ENCODE measurements around the gene MYBPH. TPM values are rescaled to one million over a fixed set of nuclear protein-coding genes. Genes with fewer than 3 reads are reported as not detected.

MYBPH gene
- total RNA-seq, 2 donors from 2014 or later = not detected

DNA sequence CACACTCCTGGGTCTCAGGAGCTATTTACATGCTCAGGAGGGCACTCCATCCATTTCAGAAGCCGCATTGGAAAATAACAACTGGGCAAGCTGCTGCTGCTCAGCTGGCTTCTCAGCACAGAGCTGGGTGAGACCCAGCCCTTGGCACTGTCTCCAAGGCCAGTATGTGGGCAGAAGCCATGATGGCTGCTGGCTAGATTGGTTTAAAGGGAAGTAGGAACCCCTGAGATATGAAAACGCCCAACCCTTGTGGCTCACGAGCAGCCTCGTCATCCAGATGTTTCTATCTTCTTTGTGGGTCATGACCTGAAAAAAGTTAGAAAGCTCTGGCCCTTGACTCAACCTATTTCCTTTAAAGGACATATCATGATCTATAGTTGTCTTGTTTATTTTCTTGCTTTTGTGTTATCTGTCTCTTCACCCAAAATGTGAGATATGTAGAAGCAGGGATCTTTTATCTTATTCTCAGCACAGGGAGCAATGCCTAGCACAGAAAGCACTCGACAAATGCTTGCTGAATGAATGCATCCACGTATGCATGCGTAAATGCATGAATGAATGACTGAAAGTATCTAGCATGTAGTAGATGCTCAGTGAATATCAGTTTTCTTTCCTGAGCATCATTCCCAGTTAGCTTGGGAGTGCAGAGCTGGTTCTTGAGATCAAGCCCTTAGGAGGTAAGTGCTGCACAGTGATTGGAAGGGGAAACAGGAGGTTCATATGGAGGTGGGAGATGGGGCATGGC, 11.6 kb downstream of the MYBPH start:
- H3K27me3 ChIP-seq = no peaks in the 10 kb centered on the region
- H3K9me3 ChIP-seq = no peaks in the 10 kb centered on the region
- no peak overlapping the region for H3K27ac ChIP-seq
- H3K4me1 ChIP-seq = no peaks in the 10 kb centered on the region
- no peak overlapping the region for H3K4me3 ChIP-seq
- H3K36me3 ChIP-seq = no peaks in the 10 kb centered on the region
- DNase-seq (ENCODE audit: low spot score) = no peak
- TF ChIP-seq, protein P1, sequence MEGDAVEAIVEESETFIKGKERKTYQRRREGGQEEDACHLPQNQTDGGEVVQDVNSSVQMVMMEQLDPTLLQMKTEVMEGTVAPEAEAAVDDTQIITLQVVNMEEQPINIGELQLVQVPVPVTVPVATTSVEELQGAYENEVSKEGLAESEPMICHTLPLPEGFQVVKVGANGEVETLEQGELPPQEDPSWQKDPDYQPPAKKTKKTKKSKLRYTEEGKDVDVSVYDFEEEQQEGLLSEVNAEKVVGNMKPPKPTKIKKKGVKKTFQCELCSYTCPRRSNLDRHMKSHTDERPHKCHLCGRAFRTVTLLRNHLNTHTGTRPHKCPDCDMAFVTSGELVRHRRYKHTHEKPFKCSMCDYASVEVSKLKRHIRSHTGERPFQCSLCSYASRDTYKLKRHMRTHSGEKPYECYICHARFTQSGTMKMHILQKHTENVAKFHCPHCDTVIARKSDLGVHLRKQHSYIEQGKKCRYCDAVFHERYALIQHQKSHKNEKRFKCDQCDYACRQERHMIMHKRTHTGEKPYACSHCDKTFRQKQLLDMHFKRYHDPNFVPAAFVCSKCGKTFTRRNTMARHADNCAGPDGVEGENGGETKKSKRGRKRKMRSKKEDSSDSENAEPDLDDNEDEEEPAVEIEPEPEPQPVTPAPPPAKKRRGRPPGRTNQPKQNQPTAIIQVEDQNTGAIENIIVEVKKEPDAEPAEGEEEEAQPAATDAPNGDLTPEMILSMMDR (IDR thresholded peaks at IDR 0.05) = no peak

DNA sequence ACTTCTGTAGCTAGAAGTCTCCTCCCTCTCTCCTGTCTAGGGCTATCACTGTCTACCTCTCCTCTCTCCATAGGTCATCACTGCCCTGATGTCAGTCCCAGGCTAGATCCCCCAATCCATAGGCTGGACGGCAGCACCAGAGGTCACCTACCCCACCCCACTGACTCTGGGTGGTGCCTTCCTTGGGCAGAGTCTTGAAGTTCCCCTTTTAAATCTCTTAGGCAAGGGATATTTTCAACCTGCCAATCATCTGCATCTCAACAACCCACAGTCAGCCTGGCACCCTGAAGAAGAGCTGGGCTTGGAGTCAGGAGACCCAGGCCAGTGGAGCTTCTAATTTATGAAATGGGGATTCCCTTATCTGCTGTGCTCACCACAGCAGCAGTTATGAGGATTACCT, 13.2 kb downstream of the MYBPH start:
- Histone ChIP-seq H3K27ac (no peak overlapping the region), H3K9me3 (no peaks in the 10 kb centered on the region), H3K27me3 (no peaks in the 10 kb centered on the region), H3K36me3 (no peaks in the 10 kb centered on the region), H3K4me1 (no peaks in the 10 kb centered on the region), H3K4me3 (no peak overlapping the region)
- DNase-seq (ENCODE audit: low spot score) = no peak
- TF ChIP-seq, protein P1 (IDR thresholded peaks at IDR 0.05) = no peak

DNA sequence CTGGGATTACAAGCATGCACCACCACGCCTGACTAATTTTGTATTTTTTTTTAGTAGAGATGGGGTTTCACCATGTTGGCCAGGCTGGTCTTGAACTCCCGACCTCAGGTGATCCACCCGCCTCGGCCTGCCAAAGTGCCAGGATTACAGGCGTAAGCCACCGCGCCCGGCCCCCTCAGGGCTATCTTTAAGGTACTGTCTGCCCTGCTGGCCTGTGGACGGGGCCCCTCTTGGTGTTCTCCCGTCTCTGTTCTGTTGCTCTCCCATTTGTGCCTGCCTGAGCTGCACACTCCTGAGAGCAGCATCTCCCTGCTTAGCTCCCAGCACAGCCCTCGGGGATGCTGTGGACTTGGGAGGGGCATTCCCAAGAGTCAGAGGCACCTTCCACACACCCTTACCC, 13.9 kb downstream of the MYBPH start:
- Histone ChIP-seq H3K4me1 (no peaks in the 10 kb centered on the region), H3K9me3 (no peaks in the 10 kb centered on the region), H3K4me3 (no peak overlapping the region), H3K36me3 (no peaks in the 10 kb centered on the region), H3K27ac (no peak overlapping the region), H3K27me3 (no peaks in the 10 kb centered on the region)
- TF ChIP-seq, protein P1 (IDR thresholded peaks at IDR 0.05) = no peak
- no peak for DNase-seq (ENCODE audit: low spot score)

DNA sequence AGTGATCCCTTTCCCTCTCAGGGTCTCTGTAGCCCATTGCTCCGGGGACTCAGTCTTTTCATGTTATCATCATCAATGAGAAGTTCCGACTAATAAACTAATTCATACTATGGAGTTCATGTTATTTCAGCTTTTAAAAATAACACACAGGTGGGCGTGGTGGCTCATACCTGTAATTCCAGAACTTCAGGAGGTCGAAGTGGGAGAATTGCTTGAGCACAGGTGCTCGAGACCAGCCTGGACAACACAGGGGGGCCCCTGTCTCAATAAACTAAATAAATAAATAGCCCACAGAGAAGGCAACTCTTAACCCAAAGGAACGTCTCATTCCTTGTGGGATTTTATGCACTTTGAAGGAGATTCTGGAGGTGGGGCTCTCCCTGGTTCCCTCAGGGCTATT, 14.5 kb downstream of the MYBPH start:
- DNase-seq (ENCODE audit: low spot score) = no peak
- Histone ChIP-seq H3K4me3 (no peak overlapping the region), H3K27ac (no peak overlapping the region), H3K9me3 (no peaks in the 10 kb centered on the region), H3K36me3 (no peaks in the 10 kb centered on the region), H3K27me3 (no peaks in the 10 kb centered on the region), H3K4me1 (no peaks in the 10 kb centered on the region)
- TF ChIP-seq, protein P1 (IDR thresholded peaks at IDR 0.05) = no peak

DNA sequence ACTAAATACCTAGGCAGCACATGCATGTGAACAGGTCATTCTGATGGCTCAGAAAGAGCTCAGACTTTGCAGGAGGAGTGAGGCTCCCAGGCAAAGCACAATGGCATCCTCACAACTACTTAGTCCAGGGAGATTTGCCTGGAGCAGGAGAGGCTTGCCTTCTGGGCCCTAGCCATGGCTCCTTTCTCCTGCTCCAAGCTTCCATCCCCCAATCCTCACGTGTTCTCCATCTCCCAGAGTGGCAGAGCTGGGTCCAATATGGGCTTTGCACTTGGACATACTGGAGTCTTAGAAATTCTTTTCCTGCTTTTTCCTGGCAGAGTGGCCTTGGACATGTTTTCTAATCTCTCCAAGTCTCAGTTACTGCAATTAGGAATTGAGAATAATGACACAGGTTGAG, 15.8 kb downstream of the MYBPH start:
- Histone ChIP-seq H3K36me3 (no peaks in the 10 kb centered on the region), H3K27ac (no peak overlapping the region), H3K4me3 (no peak overlapping the region), H3K27me3 (no peaks in the 10 kb centered on the region), H3K4me1 (no peaks in the 10 kb centered on the region), H3K9me3 (no peaks in the 10 kb centered on the region)
- no peak for DNase-seq (ENCODE audit: low spot score)
- TF ChIP-seq, protein P1 (IDR thresholded peaks at IDR 0.05) = no peak

Data from right atrium auricular region (tissue), 2 donors.